Breast epithelium (tissue), 3 donors: Measurements from ENCODE around the gene CFAP20.

Experiments
- POLR2A ChIP-seq: fragments of 450-650 bp; IDR thresholded peaks from one replicate; pipeline ENCODE4 v1.6.1; 2016; ENCODE audit warnings: antibody characterized with exemption, mild to moderate bottlenecking, moderate library complexity
- TF ChIP-seq, protein P1 (sequence below), 3 donors: fragments of 450-650 bp; IDR thresholded peaks; one replicate each; pipeline ENCODE4 v1.5.1; 2016 to 2017; ENCODE audit warnings: antibody characterized with exemption in 3 of 3, mild to moderate bottlenecking in 3 of 3, moderate library complexity in 3 of 3

DNA sequence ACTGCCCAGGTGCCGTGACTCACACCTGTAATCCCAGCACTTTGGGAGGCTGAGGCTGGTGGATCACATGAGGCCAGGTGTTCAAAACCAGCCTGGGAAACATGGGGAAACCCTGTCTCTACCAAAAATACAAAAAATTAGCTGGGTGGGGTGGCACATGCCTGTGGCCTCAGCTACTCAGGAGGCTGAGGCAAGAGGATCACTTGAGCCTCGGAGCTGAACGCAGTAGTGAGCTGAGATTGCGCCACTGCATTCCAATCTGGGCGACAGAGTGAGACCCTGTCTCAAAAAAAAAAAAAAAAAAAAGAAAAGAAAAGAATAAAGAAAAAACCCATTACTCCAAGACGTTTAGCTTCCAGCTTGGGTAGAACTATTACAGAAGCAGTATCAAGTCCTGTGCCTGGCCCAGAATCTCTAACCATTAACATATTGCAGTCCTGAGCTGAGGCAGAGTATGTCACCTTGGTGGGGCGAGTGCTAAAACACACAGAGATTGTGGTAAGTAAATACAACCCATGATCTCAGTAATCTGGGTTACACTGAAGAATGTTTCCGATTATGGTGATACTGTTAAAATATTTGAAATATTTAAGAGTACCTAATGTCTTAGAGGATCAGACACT is 23.2 kb upstream of the CFAP20 start:
- TF ChIP-seq POLR2A = no peak
- TF ChIP-seq, protein P1, sequence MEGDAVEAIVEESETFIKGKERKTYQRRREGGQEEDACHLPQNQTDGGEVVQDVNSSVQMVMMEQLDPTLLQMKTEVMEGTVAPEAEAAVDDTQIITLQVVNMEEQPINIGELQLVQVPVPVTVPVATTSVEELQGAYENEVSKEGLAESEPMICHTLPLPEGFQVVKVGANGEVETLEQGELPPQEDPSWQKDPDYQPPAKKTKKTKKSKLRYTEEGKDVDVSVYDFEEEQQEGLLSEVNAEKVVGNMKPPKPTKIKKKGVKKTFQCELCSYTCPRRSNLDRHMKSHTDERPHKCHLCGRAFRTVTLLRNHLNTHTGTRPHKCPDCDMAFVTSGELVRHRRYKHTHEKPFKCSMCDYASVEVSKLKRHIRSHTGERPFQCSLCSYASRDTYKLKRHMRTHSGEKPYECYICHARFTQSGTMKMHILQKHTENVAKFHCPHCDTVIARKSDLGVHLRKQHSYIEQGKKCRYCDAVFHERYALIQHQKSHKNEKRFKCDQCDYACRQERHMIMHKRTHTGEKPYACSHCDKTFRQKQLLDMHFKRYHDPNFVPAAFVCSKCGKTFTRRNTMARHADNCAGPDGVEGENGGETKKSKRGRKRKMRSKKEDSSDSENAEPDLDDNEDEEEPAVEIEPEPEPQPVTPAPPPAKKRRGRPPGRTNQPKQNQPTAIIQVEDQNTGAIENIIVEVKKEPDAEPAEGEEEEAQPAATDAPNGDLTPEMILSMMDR (IDR thresholded peaks at IDR 0.05) = no peak
